ENCODE measurements around the gene RAPGEF4.

Gene RAPGEF4
- 0 to 0.19 (median 0.17) reads per million in 3 donors for total RNA-seq

DNA sequence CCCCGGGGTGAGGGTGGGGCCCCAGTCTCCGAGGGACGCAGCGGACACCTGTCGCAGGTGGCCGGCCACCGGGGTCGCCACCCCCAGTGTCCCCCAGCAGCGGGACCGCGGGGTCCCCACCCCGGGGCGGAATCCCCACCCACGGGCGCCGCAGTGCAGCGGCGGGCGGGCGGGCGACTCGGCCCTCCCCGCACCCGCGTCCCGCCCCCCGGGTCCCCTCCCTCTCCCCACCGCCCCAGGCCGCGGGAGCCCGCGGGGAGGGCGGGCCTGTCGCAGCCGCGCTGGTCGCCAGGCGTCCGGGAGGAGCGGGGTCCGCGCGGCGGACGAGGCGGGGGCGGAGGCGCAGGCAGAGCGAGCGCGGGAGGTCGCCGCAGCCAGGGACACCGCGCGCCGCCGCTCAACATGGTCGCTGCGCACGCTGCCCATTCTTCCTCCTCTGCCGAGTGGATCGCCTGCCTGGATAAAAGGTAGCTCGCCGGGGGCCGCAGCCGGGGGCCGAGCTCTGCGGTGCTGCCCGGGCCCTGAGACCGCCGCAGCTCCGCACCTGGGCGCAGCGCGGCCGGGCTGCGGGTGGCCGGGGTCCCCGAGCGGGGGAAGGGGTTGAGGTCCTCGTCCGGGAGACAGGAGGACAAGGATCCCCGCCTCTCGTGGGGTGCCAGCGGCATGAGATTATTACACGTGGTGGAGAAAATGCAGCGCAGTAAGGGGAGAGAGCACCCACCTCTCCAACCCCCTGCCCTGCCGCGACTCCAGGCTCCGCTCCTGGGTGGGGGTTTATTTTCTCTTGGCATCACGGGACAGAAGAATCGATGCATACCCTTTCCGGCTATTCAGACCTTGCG lies at the start of gene RAPGEF4:
Gene RAPGEF4, plus strand, starts transcription at position 264 of the 842 bp plus-strand sequence. Its CDS starts 139 bp downstream, at position 403.
- Histone ChIP-seq H3K9me3 (ENCODE audit: control insufficient read depth, low read length) (no peaks in the 10 kb centered on the region), H3K36me3 (ENCODE audit: control insufficient read depth, insufficient read depth, low read length) (no peaks in the 10 kb centered on the region), H3K4me3 (ENCODE audit: insufficient read depth, low read depth, low read length, poor library complexity, severe bottlenecking) (no peak within 1 kb of the TSS), H3K27me3 (replicated peaks; ENCODE audit: control insufficient read depth, insufficient read depth, low read length, poor library complexity, severe bottlenecking) (peaks cover 12% of the 10 kb centered on the region), H3K27ac (ENCODE audit: insufficient read depth, low read length, poor library complexity, severe bottlenecking) (no peak within 1 kb of the TSS), H3K4me1 (ENCODE audit: control insufficient read depth, insufficient read depth, low read length, poor library complexity, severe bottlenecking) (peaks cover 3% of the 10 kb centered on the region)
- no peak for DNase-seq

DNA sequence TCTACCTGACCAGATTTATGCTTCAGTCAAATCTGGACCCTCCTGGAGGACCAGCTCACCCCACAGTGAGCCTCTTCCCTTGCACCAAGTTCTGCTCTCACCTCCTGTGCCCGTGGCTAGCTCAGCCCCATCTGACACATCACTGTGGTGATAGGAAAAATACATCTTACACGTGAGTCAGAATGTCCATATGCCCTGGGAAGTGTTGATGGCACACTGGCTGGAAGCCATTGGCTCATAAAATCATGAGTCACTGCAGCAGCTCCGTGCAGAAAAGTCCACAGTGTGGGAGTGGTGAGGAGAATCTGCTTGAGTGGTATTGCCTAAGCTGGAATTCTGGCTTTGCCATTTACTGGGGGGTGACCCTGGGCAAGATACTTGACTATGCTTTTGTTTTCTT lies 42.6 kb upstream of the RAPGEF4 start:
- H3K4me1 ChIP-seq (ENCODE audit: control insufficient read depth, insufficient read depth, low read length, poor library complexity, severe bottlenecking), result peaks cover 5% of the 10 kb centered on the region
- H3K4me3 ChIP-seq (ENCODE audit: insufficient read depth, low read depth, low read length, poor library complexity, severe bottlenecking), result no peak overlapping the region
- H3K36me3 ChIP-seq (ENCODE audit: control insufficient read depth, insufficient read depth, low read length), result no peaks in the 10 kb centered on the region
- no peak for DNase-seq
- no peak overlapping the region for H3K27ac ChIP-seq (ENCODE audit: insufficient read depth, low read length, poor library complexity, severe bottlenecking)
- H3K9me3 ChIP-seq (ENCODE audit: control insufficient read depth, low read length), result no peaks in the 10 kb centered on the region
- H3K27me3 ChIP-seq (replicated peaks; ENCODE audit: control insufficient read depth, insufficient read depth, low read length, poor library complexity, severe bottlenecking), result no peaks in the 10 kb centered on the region

DNA sequence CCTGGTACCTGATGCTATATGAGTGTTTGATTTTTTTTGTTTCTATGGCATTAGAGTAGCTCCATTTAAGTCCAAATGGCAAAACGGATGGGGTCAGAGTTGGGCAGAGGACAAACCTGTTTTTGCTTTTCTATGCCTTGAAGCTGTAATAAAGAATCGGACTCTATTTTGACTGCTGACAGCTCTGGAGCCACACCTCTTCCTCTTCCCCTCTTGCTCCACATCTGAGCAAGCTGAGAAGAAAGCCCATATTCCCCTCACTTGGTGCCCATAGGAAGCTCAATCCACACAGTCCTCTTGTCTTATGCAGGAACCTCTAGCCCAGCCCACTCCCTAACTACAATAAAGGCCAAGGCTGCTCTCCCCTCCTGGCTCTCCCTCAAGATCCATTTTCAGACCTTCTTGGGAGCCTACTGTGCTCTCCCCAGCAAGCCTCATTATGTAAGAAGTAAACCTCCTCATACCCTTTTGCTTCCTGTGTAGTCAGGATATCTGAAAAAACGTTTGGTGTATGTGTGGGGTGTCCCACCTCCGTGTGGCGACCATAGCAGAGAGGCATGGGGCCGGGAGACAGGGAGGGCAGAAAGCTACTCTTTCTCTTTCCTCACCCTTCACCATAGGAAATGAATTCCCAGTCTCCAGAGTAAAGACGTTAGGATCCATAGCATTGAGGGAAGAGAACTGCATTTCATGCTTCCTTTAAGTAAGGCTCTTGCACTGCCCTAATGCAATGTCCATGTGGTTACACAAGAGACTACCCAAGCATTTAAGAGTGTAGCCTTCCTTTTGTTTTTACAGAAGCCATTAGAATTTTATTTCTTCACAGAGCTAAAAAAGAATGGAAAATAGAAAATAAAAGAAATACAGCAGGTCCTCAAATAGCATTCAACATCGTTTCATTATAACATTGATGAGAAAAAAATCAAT lies 41.9 kb upstream of the RAPGEF4 start:
- Histone ChIP-seq H3K27me3 (replicated peaks; ENCODE audit: control insufficient read depth, insufficient read depth, low read length, poor library complexity, severe bottlenecking) (no peaks in the 10 kb centered on the region), H3K9me3 (ENCODE audit: control insufficient read depth, low read length) (no peaks in the 10 kb centered on the region), H3K4me3 (ENCODE audit: insufficient read depth, low read depth, low read length, poor library complexity, severe bottlenecking) (no peak overlapping the region), H3K4me1 (ENCODE audit: control insufficient read depth, insufficient read depth, low read length, poor library complexity, severe bottlenecking) (peaks cover 5% of the 10 kb centered on the region), H3K27ac (ENCODE audit: insufficient read depth, low read length, poor library complexity, severe bottlenecking) (no peak overlapping the region), H3K36me3 (ENCODE audit: control insufficient read depth, insufficient read depth, low read length) (no peaks in the 10 kb centered on the region)
- DNase-seq, result no peak

DNA sequence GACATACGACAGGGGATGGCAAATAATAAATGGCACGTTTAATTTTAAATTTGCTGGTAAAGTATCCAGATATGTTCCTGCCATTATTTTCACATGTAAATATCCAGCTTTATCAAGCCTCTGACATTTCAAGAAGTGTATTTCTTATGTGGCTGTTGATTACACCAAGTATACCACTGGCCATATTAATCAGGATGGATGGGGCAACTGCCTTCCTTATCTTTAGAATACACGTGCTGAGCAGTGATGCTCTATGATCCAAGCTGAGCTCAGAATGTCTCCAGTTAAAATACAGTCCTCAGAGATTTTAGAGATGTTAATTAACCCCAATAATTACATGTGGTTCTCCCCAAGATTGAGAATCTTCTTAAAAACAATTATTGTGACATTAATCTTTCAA lies 38.3 kb upstream of the RAPGEF4 start:
- Histone ChIP-seq H3K27me3 (replicated peaks; ENCODE audit: control insufficient read depth, insufficient read depth, low read length, poor library complexity, severe bottlenecking) (no peaks in the 10 kb centered on the region), H3K36me3 (ENCODE audit: control insufficient read depth, insufficient read depth, low read length) (no peaks in the 10 kb centered on the region), H3K27ac (ENCODE audit: insufficient read depth, low read length, poor library complexity, severe bottlenecking) (no peak overlapping the region), H3K4me3 (ENCODE audit: insufficient read depth, low read depth, low read length, poor library complexity, severe bottlenecking) (no peak overlapping the region), H3K4me1 (ENCODE audit: control insufficient read depth, insufficient read depth, low read length, poor library complexity, severe bottlenecking) (peaks cover 5% of the 10 kb centered on the region), H3K9me3 (ENCODE audit: control insufficient read depth, low read length) (no peaks in the 10 kb centered on the region)
- no peak for DNase-seq

DNA sequence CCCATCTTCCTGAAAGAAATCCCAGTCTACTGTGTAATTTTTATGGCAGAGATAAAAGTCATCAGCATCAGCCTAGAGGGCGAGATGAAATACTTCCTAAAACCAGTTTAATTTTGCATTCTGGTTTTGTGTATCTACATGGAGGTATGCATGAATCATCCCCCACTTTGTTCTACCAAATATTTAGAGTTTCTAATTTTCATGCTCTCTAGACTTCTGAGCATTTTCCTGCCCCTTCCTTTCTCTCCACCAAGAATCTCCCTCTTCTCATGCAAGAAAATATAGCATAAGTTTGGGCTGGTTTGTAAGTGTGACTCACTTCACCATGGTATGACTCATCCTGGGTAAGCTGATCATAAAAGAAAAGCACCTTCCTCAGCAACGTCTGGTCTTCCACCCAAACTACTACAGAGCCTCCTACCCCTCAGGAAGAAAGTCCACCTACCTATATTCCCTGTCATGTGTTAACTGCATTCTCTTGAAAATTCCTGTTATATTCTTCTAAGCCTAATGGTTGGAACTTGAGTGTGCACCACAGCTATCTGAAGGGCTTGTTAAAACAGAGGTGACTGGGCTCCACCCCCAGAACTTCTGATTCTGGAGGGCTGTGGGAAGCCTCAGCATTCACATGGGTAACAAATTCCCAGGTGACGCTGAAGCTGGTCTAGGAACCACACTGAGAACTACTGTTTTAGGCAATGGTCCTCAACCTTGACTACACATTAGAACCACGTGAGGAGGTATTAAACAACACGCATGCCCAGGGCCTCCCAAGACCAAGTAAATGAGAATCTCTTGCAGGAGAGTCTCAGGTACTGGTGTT lies 37.4 kb upstream of the RAPGEF4 start:
- Histone ChIP-seq H3K4me1 (ENCODE audit: control insufficient read depth, insufficient read depth, low read length, poor library complexity, severe bottlenecking) (peaks cover 2% of the 10 kb centered on the region), H3K36me3 (ENCODE audit: control insufficient read depth, insufficient read depth, low read length) (no peaks in the 10 kb centered on the region), H3K4me3 (ENCODE audit: insufficient read depth, low read depth, low read length, poor library complexity, severe bottlenecking) (no peak overlapping the region), H3K9me3 (ENCODE audit: control insufficient read depth, low read length) (no peaks in the 10 kb centered on the region), H3K27ac (ENCODE audit: insufficient read depth, low read length, poor library complexity, severe bottlenecking) (no peak overlapping the region), H3K27me3 (replicated peaks; ENCODE audit: control insufficient read depth, insufficient read depth, low read length, poor library complexity, severe bottlenecking) (no peaks in the 10 kb centered on the region)
- DNase-seq, result no peak

DNA sequence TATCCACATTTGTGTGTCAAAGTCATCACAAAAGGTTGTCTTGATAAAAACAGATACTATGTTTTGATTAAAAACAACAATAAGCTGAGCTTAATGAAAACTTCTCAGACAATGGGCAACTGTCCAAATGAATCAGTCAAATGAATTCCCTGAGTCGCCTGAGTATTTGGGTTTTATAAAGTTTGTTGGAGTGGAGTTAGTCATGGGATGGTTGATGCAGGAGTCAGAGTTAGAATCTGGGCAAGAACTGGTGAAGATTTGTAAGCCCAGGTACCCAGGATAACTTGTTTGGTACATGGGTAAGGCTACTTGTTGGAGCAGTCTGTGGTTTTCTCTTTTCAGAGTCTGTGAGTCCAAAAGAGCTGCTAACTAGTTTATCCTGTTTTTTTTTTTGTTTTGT lies 34.4 kb upstream of the RAPGEF4 start:
- Histone ChIP-seq H3K27me3 (replicated peaks; ENCODE audit: control insufficient read depth, insufficient read depth, low read length, poor library complexity, severe bottlenecking) (no peaks in the 10 kb centered on the region), H3K36me3 (ENCODE audit: control insufficient read depth, insufficient read depth, low read length) (no peaks in the 10 kb centered on the region), H3K4me1 (ENCODE audit: control insufficient read depth, insufficient read depth, low read length, poor library complexity, severe bottlenecking) (no peaks in the 10 kb centered on the region), H3K27ac (ENCODE audit: insufficient read depth, low read length, poor library complexity, severe bottlenecking) (no peak overlapping the region), H3K9me3 (ENCODE audit: control insufficient read depth, low read length) (no peaks in the 10 kb centered on the region), H3K4me3 (ENCODE audit: insufficient read depth, low read depth, low read length, poor library complexity, severe bottlenecking) (no peak overlapping the region)
- DNase-seq, result no peak

DNA sequence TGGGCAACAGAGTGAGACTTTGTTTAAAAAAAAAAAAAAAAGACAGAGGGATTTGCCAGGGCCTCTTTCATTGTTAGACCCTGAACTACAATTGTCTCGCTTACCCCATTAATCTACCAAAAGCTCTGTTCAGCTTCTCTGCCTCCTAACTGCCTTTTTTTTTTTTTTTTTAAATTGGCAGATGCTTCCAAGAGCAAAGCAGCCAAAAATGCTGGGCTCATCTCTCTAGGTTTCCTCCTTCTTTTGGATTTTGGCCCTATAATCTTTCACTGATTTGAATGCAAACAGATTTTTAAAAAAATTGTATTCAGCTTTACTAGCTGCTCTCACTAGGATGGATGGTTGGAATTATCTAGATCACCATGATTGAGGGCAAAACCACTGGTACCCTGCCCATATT lies 33.2 kb upstream of the RAPGEF4 start:
- no peaks in the 10 kb centered on the region for H3K27me3 ChIP-seq (replicated peaks; ENCODE audit: control insufficient read depth, insufficient read depth, low read length, poor library complexity, severe bottlenecking)
- DNase-seq, result no peak
- H3K4me3 ChIP-seq (ENCODE audit: insufficient read depth, low read depth, low read length, poor library complexity, severe bottlenecking), result no peak overlapping the region
- no peaks in the 10 kb centered on the region for H3K4me1 ChIP-seq (ENCODE audit: control insufficient read depth, insufficient read depth, low read length, poor library complexity, severe bottlenecking)
- no peaks in the 10 kb centered on the region for H3K36me3 ChIP-seq (ENCODE audit: control insufficient read depth, insufficient read depth, low read length)
- H3K9me3 ChIP-seq (ENCODE audit: control insufficient read depth, low read length), result no peaks in the 10 kb centered on the region
- no peak overlapping the region for H3K27ac ChIP-seq (ENCODE audit: insufficient read depth, low read length, poor library complexity, severe bottlenecking)

DNA sequence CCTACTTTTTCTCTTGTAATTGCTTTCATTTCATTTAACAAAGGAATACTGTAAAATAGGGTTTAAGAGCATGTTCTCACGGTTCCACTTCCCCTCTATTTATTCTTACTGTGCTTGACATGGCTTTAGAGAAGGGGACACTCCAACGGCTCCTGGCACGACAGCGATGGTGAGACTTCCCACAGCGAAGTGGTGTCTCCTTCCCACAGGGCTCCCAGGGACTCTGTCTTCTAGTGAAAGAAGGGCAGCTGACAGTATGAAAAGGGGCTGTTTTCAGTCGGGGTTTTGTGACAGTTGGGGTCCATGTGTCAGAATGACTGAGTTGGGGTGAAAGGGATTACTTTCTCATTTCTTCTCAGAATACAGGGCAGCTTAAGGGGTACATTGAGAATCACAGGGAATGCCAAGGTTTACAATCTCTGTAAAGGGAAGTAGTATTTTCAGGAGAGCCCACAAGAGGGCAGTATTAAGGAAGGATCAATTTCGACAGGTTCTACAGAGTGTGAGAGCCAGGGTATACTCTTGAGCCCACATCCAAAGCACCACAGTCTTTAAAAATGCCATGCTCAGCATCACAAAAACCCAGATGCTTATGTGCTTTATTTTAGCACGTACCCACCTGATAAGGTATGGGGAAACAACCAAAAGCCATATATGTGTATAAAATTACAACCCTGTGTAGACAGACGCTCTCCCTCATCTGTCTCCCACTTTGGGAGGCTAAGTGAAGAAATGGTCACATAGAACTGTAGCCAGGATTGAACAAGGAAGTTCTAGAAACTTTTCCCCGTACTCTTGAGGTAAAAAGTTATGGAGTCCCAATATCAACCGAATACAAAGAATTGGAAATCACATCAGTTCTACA lies 31.3 kb upstream of the RAPGEF4 start:
- Histone ChIP-seq H3K27ac (ENCODE audit: insufficient read depth, low read length, poor library complexity, severe bottlenecking) (no peak overlapping the region), H3K9me3 (ENCODE audit: control insufficient read depth, low read length) (no peaks in the 10 kb centered on the region), H3K4me1 (ENCODE audit: control insufficient read depth, insufficient read depth, low read length, poor library complexity, severe bottlenecking) (no peaks in the 10 kb centered on the region), H3K27me3 (replicated peaks; ENCODE audit: control insufficient read depth, insufficient read depth, low read length, poor library complexity, severe bottlenecking) (peaks cover under 1% of the 10 kb centered on the region), H3K36me3 (ENCODE audit: control insufficient read depth, insufficient read depth, low read length) (no peaks in the 10 kb centered on the region), H3K4me3 (ENCODE audit: insufficient read depth, low read depth, low read length, poor library complexity, severe bottlenecking) (no peak overlapping the region)
- no peak for DNase-seq

DNA sequence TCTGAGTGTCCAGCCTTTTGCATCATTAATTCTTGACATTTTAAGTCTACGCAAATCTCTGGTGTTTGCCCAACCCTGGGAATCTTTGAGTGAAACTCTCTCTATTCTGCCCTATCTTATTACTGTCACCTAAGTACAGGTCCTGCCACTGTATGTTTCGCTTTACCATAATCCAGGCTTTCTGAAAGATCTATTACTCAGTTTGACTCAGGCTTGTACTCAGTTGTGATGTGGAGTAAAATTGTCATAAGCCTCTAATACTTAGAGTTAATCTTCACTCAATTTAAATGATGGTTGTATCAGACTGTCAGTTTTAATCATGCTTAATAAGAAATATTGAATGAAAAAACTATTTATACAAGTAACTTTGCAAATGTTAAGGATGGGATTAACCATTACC lies 30.3 kb upstream of the RAPGEF4 start:
- no peaks in the 10 kb centered on the region for H3K4me1 ChIP-seq (ENCODE audit: control insufficient read depth, insufficient read depth, low read length, poor library complexity, severe bottlenecking)
- no peak overlapping the region for H3K4me3 ChIP-seq (ENCODE audit: insufficient read depth, low read depth, low read length, poor library complexity, severe bottlenecking)
- no peaks in the 10 kb centered on the region for H3K9me3 ChIP-seq (ENCODE audit: control insufficient read depth, low read length)
- no peaks in the 10 kb centered on the region for H3K36me3 ChIP-seq (ENCODE audit: control insufficient read depth, insufficient read depth, low read length)
- H3K27me3 ChIP-seq (replicated peaks; ENCODE audit: control insufficient read depth, insufficient read depth, low read length, poor library complexity, severe bottlenecking), result peaks cover 3% of the 10 kb centered on the region
- H3K27ac ChIP-seq (ENCODE audit: insufficient read depth, low read length, poor library complexity, severe bottlenecking), result no peak overlapping the region
- DNase-seq, result no peak

Data from effector memory CD4-positive, alpha-beta T cell (primary cell).